GM18951 (cell line): ENCODE data around the gene HDAC7.
A peak's percentile ranks its signal among the peaks of the same experiment; 100 is the strongest.
"Not testable (repeated sequence)": the region's sequence is repeated elsewhere in the genome, so short reads cannot be mapped to it uniquely, and the experiment has no call there.

ENCODE experiments used
- POLR2A ChIP-seq: IDR thresholded peaks from 4 replicates; pipeline ENCODE4 v1.6.1; 2011; ENCODE audit warnings: mild to moderate bottlenecking; ENCODE audit not compliant: insufficient read length, insufficient read depth; ENCODE audit errors: extremely low read depth
- in situ Hi-C: fragments of 300-500 bp; cut with MboI; formaldehyde crosslinking; loops from one replicate; pipeline ENCODE4 v1.12.0; 2022; ENCODE audit warnings: low sequenced_read_pairs, mixed read lengths, inconsistent platforms; ENCODE audit not compliant: unreplicated experiment

Gene HDAC7

DNA sequence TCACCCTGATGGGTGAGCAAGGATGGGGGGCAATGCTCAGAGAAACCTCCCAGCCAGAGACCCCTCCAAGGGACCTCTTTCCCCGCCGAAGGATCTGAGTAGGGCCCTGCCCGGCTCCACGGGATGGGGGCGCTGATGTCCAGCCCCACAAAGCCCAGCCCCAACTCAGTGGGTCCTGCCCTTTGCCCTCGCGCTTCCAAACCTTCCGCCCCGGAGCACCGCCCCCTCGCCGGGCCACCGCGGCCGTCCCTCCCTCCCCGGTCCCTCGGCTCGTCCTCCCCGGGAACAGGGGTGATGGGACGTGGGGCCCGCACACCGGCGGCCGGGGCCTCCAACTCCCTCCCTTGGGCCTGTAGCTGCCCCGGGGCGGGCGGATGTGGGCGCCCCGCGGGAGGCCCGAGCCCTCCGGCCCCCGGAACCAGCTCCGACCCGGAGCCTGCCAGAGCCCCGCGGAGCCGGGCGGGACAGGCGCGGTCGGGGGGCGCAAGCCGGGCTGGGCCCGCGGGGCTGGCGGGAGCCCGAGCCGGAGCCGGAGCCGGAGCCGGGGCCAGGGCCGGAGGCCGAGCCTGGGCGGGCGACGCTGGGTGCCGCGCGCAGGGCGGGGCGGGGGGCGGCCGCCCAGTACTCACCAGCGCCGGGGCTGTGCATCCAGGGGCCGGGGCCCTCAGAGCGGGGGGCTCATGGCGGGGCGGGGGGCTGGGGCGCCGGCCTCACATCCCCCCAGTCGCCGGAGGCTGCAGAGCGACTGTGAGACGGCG is 386 bp downstream of the HDAC7 start:
- TF ChIP-seq POLR2A, result no peak
- in situ Hi-C loops, result no loop called here

DNA sequence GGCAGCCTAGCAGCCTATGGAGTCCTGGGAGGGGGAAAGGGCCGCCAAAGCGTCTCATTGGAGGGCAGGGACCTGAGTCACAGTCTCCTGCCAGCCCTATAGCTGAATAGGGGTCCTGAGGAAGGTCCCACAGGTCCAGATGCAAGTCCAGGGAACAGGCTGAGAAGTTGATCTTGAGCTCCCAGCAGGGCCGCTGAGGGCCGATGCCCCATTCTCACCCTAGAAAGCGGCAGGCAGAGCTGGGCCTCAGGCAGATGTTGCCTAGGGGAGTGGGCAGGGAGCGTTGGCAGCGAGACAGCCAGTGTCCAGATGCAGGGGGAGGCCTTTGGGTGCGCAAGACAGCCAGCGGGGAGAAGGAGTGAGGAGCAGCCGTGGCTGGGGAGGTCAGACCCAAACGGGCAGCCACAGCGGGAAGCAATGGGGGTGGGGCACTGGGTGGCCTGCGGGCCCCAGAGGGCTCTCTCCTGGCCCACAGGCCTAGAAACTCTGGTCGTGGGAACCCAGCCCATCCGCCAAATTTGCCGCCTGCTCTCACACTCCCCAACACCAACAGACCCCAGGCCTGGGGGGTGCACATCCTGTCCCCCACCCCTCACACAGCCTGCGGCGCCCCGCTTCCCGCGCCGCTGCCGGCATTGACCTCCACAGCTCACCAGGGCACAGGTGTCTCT is 1.1 kb downstream of the HDAC7 start:
- TF ChIP-seq POLR2A, result no peak

DNA sequence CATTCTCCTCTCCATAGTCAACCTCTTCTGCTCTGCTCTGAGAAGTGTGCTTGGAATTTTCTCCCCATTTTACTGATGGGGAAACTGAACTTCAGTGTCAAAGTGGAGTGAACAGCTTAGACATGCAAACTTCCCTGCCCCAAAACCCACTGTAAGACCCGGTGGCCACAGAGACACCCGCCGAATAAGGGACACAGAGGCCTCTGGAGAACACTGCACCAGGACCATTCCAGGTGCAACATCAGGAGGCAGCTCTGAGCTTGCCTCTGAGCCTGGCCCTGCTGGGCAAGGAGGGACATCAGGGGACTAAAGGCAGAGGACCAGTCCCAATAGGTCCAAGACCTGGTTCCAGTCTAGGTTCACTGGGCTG is 1.7 kb downstream of the HDAC7 start:
- no peak for TF ChIP-seq POLR2A
- in situ Hi-C loops, result no loop called here

More for the DNA sequence above, 1.1 kb downstream of the HDAC7 start:
- in situ Hi-C loops, result no loop called here

DNA sequence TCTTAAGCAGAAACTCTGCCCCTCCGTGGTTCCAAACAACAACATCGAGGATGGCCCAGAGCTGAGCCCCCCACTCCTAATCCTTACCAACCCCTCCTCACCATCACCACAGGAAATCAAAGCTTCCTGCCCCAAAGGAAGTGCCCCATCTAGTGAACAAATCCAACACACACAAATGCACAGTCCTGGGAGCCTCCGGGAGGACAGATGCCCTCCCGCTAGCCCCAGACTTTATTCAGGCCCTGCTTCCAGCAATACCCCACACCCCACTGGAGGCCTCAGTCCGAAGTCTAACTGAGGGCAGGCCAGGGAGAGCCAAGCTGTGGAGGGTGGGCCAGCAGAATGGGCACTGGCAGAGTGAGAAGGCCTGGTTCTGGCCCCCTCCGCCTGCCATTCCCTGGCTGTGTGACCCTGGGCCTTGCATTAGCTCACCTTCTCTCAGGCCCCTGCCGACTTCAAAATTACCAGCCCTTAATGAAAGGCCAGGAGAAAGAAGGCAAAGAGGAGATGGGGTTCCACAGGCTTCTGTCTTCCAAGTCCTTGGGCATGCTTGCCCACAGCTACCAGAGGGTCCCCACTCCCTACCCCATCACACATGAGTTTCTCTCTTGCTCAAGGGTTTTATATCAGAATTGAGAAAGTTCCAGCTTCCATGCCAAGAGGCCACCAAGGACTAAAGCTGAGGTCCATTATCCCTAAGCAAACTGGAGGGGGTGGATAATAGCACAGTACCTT is 2.3 kb downstream of the HDAC7 start:
- in situ Hi-C loops, result no loop called here
- no peak for TF ChIP-seq POLR2A

DNA sequence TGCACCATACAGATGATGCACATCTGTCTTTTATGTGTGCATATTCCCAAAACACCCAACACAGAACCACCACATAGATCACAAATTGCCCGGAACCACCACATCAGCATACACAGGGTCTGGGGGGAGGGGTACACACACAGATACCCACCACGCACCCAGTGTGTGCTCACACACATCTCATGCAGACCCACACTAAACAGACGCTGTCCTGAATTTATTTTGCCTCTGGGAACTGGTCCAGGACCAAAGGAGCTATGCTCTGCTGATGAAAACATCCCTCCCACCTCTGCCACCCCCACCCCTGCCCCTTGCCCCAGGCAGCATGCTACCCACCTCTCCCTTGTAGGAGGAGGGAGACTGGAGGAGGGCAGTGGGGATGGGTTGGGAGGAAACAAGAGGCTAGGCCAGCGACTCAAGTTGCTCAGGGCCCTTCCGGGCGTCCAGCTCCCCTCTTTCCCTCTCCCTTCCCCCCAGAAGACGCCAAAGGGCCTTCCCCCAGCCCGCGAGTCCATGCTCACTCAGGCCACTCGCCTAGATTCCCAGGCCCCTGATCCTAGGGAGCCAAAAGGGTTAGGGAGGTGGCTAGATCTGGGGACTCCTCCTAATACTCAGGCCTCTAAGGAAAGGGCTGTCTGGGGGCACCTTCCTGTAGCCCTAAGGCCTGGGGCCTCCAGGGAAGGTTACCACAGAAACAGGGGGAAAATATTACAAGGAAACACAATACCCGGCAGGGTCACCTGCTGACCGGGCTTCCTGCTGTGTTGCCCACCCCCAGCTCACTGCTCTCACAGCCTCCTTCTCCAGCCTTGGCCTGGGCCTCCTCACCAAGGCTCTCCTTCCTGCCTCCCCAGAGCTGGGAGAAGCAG is 3.1 kb downstream of the HDAC7 start:
- in situ Hi-C loops, result no loop called here
- no peak for TF ChIP-seq POLR2A

DNA sequence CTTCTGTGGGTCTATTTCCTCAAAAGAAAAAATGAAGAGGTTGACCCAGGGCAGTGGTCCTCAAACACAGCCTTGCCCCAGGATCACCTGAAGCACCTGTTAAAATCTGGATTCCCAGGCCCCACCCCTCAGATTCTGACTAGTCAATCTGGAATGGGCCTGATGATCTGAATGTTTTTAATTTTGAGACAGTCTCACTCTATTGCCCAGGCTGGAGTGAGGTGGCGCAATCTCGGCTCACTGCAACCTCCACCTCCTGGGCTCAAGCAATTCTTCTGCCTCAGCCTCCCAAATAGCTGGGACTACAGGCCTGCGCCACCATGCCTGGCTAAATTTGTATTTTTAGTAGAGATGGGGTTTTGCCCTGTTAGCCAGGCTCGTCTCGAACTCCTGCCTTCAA is 4.3 kb downstream of the HDAC7 start:
- in situ Hi-C loops, result not testable (repeated sequence)

DNA sequence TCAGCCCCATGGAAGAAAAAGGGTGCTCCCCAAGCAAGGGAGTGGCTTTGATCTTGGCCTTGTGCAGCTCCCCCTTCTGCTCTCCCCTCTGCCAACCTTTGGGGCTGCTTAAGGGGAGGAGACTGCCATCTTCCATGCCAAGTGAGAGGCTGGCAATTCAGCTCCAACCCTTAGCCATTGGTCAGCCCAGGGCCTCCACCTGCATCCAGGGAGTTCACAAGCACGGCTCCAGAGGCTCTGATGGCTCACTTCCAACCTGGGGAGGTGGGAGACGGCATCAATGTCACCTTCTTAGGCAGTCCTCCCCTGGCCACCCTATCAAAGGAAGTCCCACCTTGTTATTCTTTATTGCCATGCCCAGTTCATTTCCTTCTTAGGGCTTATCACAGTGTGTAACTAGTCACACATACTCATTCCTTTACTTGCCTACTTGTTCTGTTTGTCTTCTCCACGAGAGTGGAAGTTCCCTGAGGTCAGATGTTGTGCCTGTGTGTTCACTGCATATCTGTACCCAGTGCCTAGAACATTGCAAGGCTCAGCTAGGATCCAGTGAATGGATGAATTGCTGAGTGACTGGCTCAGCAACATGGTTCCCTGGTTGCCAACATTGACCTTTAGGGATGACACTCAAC is 5.0 kb downstream of the HDAC7 start:
- TF ChIP-seq POLR2A, result no peak
- in situ Hi-C loops, result no loop called here

DNA sequence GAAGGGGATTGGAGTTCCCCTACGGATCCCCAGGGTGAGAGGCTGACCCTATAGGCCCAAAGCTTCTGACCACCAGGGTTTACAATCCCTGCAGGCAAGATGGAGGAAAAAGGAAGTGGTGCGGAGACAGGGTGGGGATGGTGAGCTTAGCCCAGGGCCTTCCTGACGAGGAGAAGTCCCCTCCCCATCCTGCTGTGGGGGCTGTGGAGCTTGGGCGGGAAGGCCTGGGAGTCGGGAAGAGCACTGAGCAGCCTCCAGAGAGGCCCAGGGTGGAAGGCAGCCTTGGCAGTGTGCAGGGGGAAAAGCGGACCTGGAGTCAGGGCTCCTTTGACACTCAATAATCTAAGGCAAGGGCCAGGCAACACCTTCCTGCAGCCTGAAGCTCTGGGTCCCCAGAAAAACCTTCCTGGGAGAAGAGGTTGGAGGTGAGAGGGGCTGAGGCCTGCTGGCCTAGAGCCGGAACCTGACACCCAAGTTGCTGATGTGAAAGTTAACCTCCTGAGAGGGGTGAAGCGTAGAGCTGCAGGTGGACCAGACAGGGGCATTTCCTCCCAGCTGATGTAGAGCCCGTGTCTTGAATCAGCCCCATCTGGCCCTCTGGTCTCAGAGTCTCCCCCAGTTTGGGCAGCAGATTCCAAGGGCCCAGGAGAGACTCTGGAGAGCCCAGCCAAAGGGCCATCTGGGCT is 6.0 kb downstream of the HDAC7 start:
- in situ Hi-C loops, result no loop called here
- TF ChIP-seq POLR2A, result no peak

DNA sequence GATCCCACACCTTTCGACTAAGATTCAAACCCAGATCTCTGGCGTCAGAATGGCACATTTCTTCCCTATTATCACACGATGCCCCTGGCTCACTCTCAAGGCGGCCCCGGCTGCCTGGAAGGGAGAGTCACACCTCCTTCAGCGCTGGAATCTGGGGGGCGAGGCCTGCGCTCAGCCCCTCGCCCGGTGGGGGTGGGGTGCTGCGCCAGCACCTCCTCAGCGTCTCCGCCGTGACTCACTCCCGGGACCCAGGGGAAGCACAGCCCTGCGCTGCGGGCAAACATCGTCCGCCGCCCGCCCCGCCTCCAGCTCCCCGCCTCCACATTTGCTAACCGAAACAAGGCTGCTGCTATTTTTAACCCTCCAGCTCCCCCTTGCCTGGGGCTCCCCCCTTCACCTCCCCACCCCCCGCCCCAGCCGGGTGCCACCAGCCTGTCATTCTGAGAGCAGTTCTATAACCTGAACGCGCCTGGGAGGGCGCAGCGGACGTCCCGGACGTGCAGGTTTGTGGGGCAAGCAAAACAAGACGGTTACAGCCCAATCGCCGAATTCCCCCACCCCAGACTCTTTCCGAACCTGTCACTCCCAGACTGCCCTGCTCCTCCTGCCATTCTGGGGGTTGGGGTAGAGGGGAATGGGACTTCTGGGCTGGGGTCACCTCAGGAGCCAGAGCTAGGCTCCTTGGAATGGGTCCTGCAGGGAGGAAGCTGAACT is 6.7 kb downstream of the HDAC7 start:
- in situ Hi-C loops, result no loop called here
- TF ChIP-seq POLR2A, result peak; percentile 38

DNA sequence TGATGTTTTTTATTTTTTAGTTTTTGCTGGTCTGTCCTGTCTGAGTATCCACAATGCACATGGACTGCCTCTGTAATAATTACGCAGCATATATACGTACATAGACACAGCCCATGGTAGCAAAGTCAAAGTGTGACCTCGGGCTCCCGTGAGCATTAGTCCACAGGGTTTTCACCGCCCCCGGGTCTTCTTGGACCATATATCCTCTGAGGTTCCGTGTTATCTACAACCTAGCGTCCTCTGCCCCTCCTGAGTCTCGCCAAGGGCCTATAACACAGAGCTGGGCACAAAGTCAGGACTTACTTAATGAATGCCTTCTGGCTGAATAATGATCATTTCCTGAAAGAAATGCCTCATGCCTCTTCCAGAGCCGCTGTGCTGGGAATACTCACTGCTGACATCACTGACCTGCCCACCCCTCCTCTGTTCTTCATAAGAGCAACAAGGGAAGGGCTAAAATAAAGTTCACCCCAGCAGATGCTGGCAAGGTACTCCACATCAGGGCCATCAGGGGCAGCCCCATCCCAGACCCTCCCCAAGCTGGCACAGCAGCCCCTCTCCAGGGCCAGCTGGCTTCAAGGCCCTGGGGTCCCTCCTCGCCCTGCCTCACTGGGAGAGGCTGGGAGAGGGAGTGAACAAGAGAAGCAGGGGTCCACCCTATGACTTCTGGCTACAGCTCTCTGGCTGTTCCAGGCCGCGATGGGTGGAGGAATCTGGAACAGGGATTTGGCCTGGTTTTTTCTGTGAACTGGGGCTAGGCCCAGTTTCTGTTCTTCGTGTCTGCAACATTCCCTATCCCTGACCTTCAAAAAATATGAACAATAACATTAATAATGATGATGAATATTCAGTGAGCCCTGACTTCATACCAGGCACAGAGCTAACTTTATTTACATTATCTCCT is 7.9 kb downstream of the HDAC7 start:
- no peak for TF ChIP-seq POLR2A
- in situ Hi-C loops, result no loop called here

DNA sequence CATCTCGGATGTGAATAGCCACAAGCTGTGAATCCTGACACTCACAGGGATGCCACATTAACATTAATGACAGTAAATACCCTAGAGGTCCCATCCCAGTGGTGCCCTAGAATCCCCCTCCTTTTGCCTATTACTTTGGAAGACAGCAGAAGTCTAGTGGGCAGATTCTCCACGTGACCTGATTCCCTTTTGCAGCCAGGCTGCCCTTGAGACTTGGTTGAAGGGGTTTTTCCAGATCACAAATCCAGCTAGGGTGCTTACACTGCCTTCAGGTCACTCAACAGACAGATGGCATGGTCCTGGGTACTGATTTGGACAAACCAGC is 8.7 kb downstream of the HDAC7 start:
- in situ Hi-C loops, result no loop called here
- TF ChIP-seq POLR2A, result no peak

DNA sequence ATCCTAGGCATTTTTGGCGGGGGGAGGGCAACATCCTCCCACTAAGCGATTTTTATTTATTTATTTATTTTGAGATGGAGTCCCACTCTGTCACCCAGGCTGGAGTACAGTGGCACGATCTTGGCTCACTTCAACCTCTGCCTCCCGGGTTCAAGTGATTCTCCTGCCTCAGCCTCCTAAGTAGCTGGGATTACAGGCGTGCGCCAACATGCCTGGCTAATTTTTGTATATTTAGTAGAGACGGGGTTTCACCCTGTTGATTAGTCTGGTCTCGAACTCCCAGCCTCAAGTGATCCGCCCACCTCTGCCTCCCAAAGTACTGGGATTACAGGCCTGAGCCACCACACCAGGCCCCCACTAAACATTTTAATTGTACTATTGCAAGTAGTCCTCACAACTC is 10.2 kb downstream of the HDAC7 start:
- in situ Hi-C loops, result not testable (repeated sequence)
